Measurements from ENCODE around the gene LAIR1.

The LAIR1 gene

GRCh38 chr19:54309811-54310210 lies 54.9 kb downstream of the LAIR1 start:
- Histone ChIP-seq H3K27me3 (peaks cover 0 to 12% of the 10 kb centered on the region in 2 donors), H3K36me3 (no peaks in the 10 kb centered on the region), H3K4me1 (no peaks in the 10 kb centered on the region), H3K9me3 (no peaks in the 10 kb centered on the region), H3K27ac (no peak overlapping the region), H3K4me3 (no peak overlapping the region)
- no peak for DNase-seq
- intact Hi-C loops (cut with DNase I; ENCODE audit: low total_unique reads): no loop called here
- TF ChIP-seq CTCF (IDR thresholded peaks at IDR 0.05): no peak

- H3K9me3 ChIP-seq: no peaks in the 10 kb centered on the region
- no peak for TF ChIP-seq CTCF (IDR thresholded peaks at IDR 0.05)
- no peak overlapping the region for H3K4me3 ChIP-seq
- DNase-seq: no peak
- H3K27ac ChIP-seq: no peak overlapping the region
- intact Hi-C loops (cut with DNase I; ENCODE audit: low total_unique reads): no loop called here
- no peaks in the 10 kb centered on the region for H3K4me1 ChIP-seq
- H3K36me3 ChIP-seq: no peaks in the 10 kb centered on the region
- H3K27me3 ChIP-seq: peaks cover 0 to 7% of the 10 kb centered on the region in 2 donors
Observed at GRCh38 chr19:54307389-54308020, 57.2 kb downstream of the LAIR1 start.

GRCh38 chr19:54305141-54305540 lies 59.6 kb downstream of the LAIR1 start:
- H3K4me1 ChIP-seq: no peaks in the 10 kb centered on the region
- DNase-seq: no peak
- no peaks in the 10 kb centered on the region for H3K36me3 ChIP-seq
- intact Hi-C loops (cut with DNase I; ENCODE audit: low total_unique reads): no loop called here
- H3K4me3 ChIP-seq: no peak overlapping the region
- TF ChIP-seq CTCF (IDR thresholded peaks at IDR 0.05): no peak
- H3K27ac ChIP-seq: no peak overlapping the region
- no peaks in the 10 kb centered on the region for H3K27me3 ChIP-seq
- no peaks in the 10 kb centered on the region for H3K9me3 ChIP-seq

GRCh38 chr19:54302257-54302656 lies 62.5 kb downstream of the LAIR1 start:
- Histone ChIP-seq H3K27ac (no peak overlapping the region), H3K9me3 (no peaks in the 10 kb centered on the region), H3K36me3 (no peaks in the 10 kb centered on the region), H3K27me3 (no peaks in the 10 kb centered on the region), H3K4me1 (no peaks in the 10 kb centered on the region), H3K4me3 (no peak overlapping the region)
- TF ChIP-seq CTCF (IDR thresholded peaks at IDR 0.05): no peak
- intact Hi-C loops (cut with DNase I; ENCODE audit: low total_unique reads): no loop called here
- DNase-seq: no peak
